Smooth muscle cell of the brain vasculature (primary cell): Measurements from ENCODE around the gene CHD9NB.

ENCODE experiments used
- DNase-seq: peaks from one replicate; pipeline ENCODE4 v3.0.0-alpha.2; 2012; ENCODE audit warnings: low read depth, low spot score

Gene CHD9NB

DNA sequence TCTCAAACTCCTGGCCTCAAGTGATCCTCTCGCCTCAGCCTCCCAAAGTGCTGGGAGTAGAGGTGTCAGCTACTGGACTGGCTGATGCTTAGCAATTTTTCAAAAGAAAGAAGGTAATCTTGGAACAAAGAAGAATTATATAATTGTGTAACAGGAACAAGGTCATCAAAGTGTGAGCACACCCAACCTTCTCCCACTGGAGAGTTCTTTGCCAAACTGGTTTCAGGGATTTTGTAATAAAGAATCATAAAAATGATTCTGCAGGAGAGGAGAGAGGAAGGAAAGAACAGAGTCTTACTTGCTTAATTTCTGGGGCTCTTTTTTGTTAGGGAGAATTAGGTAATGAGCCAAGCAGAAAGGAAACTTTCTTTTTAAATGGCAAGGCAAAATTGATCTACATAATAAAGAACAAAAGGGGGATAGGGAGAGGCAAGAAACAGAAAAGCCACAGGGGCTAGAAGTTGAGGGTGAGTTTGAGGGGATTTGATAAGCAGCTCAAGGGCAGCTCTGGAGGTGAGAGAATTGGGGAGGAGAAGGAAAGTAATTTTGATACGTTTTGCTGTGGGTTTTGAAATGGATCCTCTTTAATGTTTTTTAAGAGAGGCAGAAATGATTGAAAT is 21.3 kb downstream of the CHD9NB start:
- no peak for DNase-seq

DNA sequence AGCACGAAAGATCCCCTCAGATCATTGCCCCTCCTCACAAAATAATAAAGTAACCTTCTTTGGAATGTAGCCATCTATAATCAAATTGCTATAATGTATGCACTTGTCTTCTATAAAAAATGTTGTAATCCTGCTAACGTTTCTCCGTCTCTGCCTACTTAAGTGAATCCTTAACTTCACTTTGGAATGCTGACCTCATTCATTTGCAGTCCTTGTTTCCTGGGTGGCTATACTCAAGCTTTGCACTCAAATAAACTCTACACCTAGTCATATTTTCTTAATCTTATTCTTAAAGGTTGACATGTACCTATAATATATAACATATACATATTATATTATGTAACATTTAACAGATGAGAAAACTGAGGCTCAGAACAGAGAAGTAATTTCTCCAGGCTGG is 22.7 kb downstream of the CHD9NB start:
- DNase-seq, result no peak

DNA sequence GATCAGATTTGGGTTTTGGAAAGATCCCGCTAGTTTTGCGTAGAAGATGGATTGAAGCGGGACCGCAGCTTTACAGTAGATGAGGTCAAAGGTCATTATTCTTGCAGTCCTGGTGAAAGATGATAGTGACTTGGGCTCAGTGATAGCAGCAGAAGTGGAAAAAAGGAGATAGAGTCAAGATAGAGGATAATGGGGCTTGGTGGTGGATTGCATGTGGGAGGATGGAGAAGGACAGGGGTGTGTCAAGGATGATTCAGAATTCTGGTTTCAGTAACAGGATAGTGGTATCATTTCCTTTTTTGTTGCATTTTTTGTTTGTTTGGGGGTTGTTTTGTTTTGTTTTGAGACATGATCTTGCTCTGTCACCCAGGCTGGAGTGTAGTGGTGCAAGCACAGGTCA is 28.7 kb downstream of the CHD9NB start:
- no peak for DNase-seq

DNA sequence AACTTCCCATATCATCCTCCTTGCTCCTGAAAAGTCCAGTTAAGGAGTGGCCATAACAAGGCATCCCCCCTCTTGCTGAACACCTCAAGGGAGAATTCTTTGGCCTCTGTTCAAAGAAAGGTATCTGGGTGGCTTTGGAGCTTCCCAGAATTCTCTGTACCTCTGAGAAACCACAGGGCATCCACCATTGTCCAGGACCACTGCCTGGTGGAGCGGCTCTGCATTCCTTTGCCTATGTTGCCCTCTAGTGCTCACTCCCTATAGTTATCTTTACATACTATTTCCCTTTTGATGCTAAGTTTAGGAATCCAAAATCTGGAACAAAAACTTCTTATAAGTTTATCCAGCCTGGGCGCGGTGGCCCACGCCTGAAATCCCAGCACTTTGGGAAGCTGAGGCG is 30.3 kb downstream of the CHD9NB start:
- DNase-seq, result peak; percentile 13

DNA sequence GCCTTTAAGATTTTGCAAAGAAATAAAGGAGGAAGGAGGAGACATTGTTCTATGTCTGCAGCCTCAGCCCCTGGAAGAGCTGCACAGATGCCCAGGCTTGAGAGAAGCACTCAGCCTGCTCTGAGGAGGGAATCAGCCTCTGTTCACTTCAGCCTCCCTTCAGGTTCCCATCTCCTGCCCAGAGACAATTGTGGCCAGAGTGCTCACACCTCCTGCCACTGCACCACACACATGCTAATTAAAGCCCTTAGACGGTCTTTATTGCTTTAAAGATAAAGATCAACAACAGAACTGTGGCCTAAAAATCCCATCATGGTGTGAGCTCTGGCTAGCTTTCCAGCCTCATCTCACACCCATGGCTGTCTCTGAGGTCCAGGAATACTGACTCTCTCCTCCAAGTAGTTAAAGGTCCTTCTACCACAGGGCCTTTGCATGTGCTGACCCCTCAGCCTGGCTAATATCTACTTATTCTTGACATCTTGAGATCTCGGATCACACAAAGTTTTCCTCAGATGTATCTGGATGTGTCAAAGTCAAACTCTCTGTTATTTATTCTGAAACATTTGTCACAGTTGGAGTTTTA is 33.8 kb downstream of the CHD9NB start:
- no peak for DNase-seq

DNA sequence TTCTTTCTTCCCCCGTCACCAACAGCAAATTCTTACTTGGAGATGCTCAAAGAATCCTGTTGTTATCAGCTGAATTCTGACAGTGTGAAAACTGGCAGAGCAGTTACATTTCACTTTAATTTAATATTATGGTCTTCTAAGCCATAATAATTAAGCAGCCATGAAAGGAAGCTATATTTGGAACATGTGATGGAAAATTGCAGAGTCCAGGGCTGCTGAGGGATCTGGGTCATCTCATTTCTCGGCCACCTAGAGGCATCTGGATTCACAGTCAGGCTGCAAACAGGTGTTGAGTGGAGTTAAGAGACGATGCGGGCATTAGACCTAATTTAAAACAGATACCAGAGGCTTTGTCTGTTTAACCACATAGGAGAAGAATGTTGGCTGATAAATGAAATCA is 38.4 kb downstream of the CHD9NB start:
- DNase-seq, result no peak

DNA sequence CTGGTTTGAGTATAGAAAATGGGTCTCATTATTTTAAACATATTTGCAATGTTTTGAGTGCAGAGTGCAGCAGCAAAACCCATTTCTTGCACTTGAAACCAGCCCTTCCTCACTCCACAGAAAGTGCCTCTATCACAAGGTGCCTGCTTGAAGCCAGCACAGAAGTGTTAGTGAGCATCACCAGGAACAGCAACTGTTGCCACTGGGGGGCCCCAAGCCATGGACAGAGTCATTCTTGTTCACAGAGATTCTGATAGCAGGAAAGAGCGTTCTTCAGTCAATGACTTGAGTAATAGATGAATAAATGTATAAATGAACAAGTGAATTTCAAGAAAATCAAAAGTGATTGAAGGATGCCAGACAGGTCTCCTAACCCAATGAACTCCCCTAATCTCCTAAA is 45.6 kb downstream of the CHD9NB start:
- DNase-seq, result no peak

DNA sequence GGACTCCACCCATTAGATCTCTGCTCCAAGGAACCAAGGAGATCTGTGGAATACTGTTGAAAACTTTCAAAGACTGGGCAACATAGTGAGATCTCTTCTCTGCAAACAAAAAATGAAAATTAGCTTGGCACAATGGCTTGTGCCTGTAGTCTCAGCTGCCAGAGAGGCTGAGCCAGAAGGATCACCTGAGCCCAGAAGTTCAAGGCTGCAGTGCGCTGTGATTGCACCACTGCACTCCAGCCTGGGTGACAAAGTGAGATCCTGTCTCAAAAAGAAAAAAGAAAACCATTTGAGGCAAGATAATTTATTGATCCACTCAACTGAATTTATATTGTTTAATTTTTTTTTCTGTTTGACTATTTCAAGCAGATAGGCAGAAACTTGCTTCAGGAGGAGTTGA is 54.8 kb downstream of the CHD9NB start:
- DNase-seq, result no peak

DNA sequence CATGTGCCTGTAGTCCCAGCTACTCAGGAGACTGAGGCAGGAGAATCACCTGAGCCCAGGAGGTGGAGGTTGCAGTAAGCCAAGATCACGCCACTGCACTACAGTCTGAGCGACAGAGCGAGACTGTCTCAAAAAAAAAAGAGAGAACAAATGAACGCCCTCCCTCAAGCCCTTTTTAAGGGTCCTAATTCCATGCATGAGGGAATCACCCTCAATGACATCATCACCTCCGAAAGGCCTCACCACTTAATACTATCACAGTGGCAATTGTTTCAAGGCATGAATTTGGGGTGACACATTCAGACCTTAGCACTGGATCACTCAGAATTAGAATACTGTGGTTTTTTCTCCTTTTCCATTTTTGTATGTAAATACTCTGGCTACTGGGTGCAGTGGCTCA is 57.8 kb downstream of the CHD9NB start:
- no peak for DNase-seq

DNA sequence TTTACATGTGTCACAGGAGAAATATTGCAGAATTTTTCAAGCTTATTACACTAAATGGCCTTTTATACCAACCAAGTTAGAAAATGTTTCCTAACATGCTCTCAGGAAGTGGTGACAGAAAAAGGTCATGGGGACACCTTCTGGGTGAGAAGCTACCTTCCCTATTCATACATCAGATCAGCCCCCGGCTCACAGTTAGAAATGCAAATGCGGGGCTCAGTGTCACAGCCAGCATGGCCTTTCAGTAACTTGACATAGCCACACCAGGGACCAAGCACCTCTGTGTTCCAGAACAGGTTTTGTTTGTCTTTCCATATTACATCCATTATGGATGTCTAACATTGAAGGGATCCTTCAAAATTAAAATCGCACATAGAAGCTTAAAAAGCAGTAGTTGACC is 59.5 kb downstream of the CHD9NB start:
- no peak for DNase-seq

DNA sequence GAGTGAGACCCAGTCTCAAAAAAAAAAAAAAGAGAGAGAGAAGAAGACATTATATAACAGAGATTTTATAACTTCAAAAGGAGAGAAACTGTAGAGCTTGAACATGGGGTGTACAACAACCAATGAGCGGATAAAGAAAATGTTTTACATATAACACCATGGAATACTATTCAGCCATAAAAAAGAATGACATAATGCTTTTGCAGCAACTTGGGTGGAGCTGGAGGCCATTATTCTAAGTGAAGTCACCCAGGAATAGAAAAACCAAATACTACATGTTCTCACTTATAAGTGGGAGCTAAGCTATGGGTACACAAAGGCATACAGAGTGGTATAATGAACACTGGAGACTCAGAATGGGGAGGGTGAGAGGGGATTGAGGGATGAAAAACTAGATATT is 61.1 kb downstream of the CHD9NB start:
- DNase-seq, result no peak
